ENCODE measurements around the gene TAF10. TPM values are rescaled to one million over a fixed set of nuclear protein-coding genes. Genes with fewer than 3 reads are reported as not detected.

Gene TAF10
- total RNA-seq, 1 donor from 2014 or later = 124 TPM

DNA sequence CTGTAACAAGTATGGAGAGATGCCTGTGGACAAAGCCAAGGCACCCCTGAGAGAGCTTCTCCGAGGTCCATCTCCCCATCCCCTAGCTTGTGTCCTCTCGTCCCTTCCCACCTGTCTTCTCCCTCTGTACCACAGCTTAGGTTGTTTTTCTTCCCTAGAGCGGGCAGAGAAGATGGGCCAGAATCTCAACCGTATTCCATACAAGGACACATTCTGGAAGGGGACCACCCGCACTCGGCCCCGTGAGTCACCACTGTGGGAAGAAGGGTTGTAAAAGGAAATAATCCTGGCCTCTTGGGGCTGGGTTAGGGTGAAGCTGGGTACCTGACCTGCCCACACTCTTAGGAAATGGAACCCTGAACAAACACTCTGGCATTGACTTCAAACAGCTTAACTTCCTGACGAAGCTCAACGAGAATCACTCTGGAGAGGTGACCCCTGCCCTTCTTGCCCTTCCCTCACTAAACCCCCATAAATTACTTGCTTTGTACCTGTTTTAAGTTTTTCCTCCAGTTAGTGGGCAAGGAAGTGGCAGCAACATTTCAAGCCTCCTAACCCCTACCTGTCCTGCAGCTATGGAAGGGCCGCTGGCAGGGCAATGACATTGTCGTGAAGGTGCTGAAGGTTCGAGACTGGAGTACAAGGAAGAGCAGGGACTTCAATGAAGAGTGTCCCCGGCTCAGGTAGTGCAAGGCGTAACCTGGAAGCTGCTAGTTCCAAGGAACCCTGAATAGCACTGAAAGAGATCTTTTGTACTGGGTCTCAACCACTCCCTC, 3.1 kb downstream of the TAF10 start:
- H3K36me3 Mint-ChIP-seq (ENCODE audit: unreplicated experiment) = no peaks in the 10 kb centered on the region
- DNase-seq = no peak
- peaks cover 11% of the 10 kb centered on the region for H3K27me3 Mint-ChIP-seq (ENCODE audit: unreplicated experiment)
- no peak overlapping the region for H3K27ac Mint-ChIP-seq (ENCODE audit: unreplicated experiment)
- no peak for TF ChIP-seq CTCF (IDR thresholded peaks at IDR 0.05; ENCODE audit: partially characterized antibody, unreplicated experiment)
- H3K4me1 Mint-ChIP-seq (ENCODE audit: low read depth, unreplicated experiment) = peaks cover 11% of the 10 kb centered on the region
- H3K9me3 Mint-ChIP-seq (ENCODE audit: unreplicated experiment) = peaks cover 8% of the 10 kb centered on the region
- H3K4me3 Mint-ChIP-seq (ENCODE audit: unreplicated experiment) = no peak overlapping the region

GRCh38 chr11:6608011-6608410, 4.0 kb downstream of the TAF10 start:
- TF ChIP-seq CTCF (IDR thresholded peaks at IDR 0.05; ENCODE audit: partially characterized antibody, unreplicated experiment) = no peak
- Mint-ChIP-seq H3K27me3 (ENCODE audit: unreplicated experiment) (peaks cover 11% of the 10 kb centered on the region), H3K27ac (ENCODE audit: unreplicated experiment) (peak overlapping the region; percentile 25), H3K9me3 (ENCODE audit: unreplicated experiment) (peaks cover 8% of the 10 kb centered on the region), H3K4me1 (ENCODE audit: low read depth, unreplicated experiment) (peaks cover 11% of the 10 kb centered on the region), H3K4me3 (ENCODE audit: unreplicated experiment) (no peak overlapping the region), H3K36me3 (ENCODE audit: unreplicated experiment) (no peaks in the 10 kb centered on the region)
- DNase-seq = no peak

GRCh38 chr11:6607190-6607795, 4.7 kb downstream of the TAF10 start:
- no peak for DNase-seq
- peaks cover 8% of the 10 kb centered on the region for H3K9me3 Mint-ChIP-seq (ENCODE audit: unreplicated experiment)

DNA sequence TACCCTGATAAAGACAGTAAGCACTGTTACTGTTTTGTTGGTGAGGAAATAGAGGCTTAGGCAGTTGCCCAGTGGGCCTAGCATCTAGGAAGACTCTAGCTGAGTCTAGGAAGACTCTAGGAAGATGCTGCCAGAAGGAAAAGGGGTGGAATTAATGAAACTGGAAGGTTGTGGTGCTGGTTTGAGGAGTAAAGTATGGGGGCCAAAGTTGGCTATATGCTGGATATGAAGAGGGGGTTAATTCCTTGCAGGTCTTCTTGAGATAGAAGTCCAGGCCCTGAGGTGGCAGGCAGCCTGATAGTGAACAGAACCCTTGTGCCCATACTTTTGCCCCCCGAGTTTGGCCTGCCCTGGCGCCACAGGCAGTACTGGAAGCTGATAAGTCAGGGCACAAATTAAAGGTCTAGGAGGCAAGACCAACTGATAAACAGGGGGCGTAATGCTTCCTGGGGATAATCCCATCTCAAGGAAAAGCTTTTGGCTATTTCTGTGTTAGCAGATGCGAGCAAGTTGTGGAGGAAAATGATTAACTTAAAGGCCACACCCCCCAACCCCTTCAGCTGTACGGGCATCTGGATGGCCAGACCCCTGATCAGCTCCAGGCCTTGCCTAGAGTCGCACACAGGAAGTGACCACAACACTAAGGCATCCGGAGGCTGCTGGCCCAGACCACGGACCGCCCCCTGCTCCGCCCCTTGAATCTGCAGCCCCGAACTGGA, 5.4 kb downstream of the TAF10 start:
- Mint-ChIP-seq H3K9me3 (ENCODE audit: unreplicated experiment) (peaks cover 8% of the 10 kb centered on the region), H3K4me1 (ENCODE audit: low read depth, unreplicated experiment) (peaks cover 16% of the 10 kb centered on the region), H3K27ac (ENCODE audit: unreplicated experiment) (peak overlapping the region; percentile 88), H3K27me3 (ENCODE audit: unreplicated experiment) (peaks cover 11% of the 10 kb centered on the region), H3K4me3 (ENCODE audit: unreplicated experiment) (peak overlapping the region; percentile 81), H3K36me3 (ENCODE audit: unreplicated experiment) (no peaks in the 10 kb centered on the region)
- DNase-seq = peak; percentile 90
- TF ChIP-seq CTCF (IDR thresholded peaks at IDR 0.05; ENCODE audit: partially characterized antibody, unreplicated experiment) = no peak

More at GRCh38 chr11:6607190-6607795, 4.7 kb downstream of the TAF10 start:
- H3K27ac Mint-ChIP-seq (ENCODE audit: unreplicated experiment) = peak overlapping the region; percentile 88
- TF ChIP-seq CTCF (IDR thresholded peaks at IDR 0.05; ENCODE audit: partially characterized antibody, unreplicated experiment) = no peak
- H3K36me3 Mint-ChIP-seq (ENCODE audit: unreplicated experiment) = no peaks in the 10 kb centered on the region
- peak overlapping the region; percentile 81 for H3K4me3 Mint-ChIP-seq (ENCODE audit: unreplicated experiment)
- H3K4me1 Mint-ChIP-seq (ENCODE audit: low read depth, unreplicated experiment) = peaks cover 15% of the 10 kb centered on the region
- H3K27me3 Mint-ChIP-seq (ENCODE audit: unreplicated experiment) = peaks cover 11% of the 10 kb centered on the region

All from glutamatergic neuron (in vitro differentiated cells).